ENCODE data around the gene ERCC6L2.

Gene ERCC6L2

DNA sequence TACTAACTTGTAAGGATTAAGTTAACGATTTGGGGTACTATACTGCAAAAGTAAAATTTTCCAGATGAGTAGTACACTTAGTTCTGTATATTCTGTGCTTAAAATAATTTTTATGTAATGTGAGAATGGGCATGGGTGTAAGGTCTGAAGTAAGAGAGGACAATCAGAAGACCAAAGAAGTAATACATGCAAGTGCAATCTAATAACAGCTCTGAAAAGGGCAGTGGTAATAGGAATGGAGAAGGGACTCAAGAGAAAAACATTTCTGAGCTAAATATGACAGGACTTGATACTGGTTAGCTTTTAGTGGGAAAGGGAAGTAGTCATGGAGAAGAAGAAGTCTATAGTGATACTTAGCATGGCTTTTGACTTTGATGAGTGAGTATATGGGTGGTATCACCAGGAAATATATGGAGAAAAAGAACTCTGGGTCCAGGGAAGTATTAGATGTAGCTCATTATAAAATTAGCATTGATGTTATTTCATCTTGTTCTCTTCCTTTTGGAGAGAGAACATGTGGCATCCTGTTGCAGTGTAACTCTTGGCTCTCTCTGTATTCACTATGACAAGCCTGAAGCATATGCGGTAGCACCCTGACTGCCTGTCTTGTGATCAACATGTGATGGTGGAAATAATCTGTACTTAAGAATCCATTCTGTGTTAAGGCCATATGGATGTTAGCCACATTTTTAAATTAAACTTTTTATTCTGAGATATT lies 60.5 kb downstream of the ERCC6L2 start:
- Histone ChIP-seq H3K4me3 (ENCODE audit: insufficient read depth, low read length, poor library complexity, severe bottlenecking) (no peak overlapping the region), H4K20me1 (ENCODE audit: low read depth, low read length) (no peaks in the 10 kb centered on the region), H2AFZ (ENCODE audit: low read depth, low read length, severe bottlenecking) (no peak overlapping the region), H3K27me3 (ENCODE audit: low read length) (no peaks in the 10 kb centered on the region), H3K36me3 (ENCODE audit: low read length) (peaks cover 8% of the 10 kb centered on the region; the same call in 1 of the 2 replicates), H3K79me2 (ENCODE audit: insufficient read depth, low read length) (no peaks in the 10 kb centered on the region), H3K9ac (ENCODE audit: low read length) (no peak overlapping the region), H3K9me3 (ENCODE audit: insufficient read depth, low read length) (no peaks in the 10 kb centered on the region), H3K4me2 (ENCODE audit: low read depth, low read length, poor library complexity, severe bottlenecking) (no peak overlapping the region), H3F3A (ENCODE audit: insufficient read depth) (no peaks in the 10 kb centered on the region), H3K27ac (ENCODE audit: low read depth, low read length) (no peak overlapping the region), H3K9me2 (replicated peaks; ENCODE audit: insufficient read depth, low read length) (no peaks in the 10 kb centered on the region)
- TF ChIP-seq, protein P1, sequence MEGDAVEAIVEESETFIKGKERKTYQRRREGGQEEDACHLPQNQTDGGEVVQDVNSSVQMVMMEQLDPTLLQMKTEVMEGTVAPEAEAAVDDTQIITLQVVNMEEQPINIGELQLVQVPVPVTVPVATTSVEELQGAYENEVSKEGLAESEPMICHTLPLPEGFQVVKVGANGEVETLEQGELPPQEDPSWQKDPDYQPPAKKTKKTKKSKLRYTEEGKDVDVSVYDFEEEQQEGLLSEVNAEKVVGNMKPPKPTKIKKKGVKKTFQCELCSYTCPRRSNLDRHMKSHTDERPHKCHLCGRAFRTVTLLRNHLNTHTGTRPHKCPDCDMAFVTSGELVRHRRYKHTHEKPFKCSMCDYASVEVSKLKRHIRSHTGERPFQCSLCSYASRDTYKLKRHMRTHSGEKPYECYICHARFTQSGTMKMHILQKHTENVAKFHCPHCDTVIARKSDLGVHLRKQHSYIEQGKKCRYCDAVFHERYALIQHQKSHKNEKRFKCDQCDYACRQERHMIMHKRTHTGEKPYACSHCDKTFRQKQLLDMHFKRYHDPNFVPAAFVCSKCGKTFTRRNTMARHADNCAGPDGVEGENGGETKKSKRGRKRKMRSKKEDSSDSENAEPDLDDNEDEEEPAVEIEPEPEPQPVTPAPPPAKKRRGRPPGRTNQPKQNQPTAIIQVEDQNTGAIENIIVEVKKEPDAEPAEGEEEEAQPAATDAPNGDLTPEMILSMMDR (IDR thresholded peaks at IDR 0.05; ENCODE audit: insufficient read depth, low read length, poor library complexity, severe bottlenecking) = no peak
- TF ChIP-seq EZH2phosphoT487 (conservative IDR thresholded peaks at IDR 0.05; ENCODE audit: low read length) = no peak

- H3K27ac ChIP-seq (ENCODE audit: low read depth, low read length) = no peak overlapping the region
- TF ChIP-seq EZH2phosphoT487 (conservative IDR thresholded peaks at IDR 0.05; ENCODE audit: low read length) = no peak
- TF ChIP-seq, protein P1 (IDR thresholded peaks at IDR 0.05; ENCODE audit: insufficient read depth, low read length, poor library complexity, severe bottlenecking) = no peak
Observed at GRCh38 chr9:95936579-95937075, 61.1 kb downstream of the ERCC6L2 start.

GRCh38 chr9:95937131-95937530 lies 61.6 kb downstream of the ERCC6L2 start:
- Histone ChIP-seq H3K9me2 (replicated peaks; ENCODE audit: insufficient read depth, low read length) (no peaks in the 10 kb centered on the region), H3F3A (ENCODE audit: insufficient read depth) (no peaks in the 10 kb centered on the region), H3K27ac (ENCODE audit: low read depth, low read length) (no peak overlapping the region), H3K9ac (ENCODE audit: low read length) (no peak overlapping the region), H2AFZ (ENCODE audit: low read depth, low read length, severe bottlenecking) (no peak overlapping the region), H3K36me3 (ENCODE audit: low read length) (peaks cover 19% of the 10 kb centered on the region), H3K79me2 (ENCODE audit: insufficient read depth, low read length) (no peaks in the 10 kb centered on the region), H3K9me3 (ENCODE audit: insufficient read depth, low read length) (no peaks in the 10 kb centered on the region), H3K27me3 (ENCODE audit: low read length) (no peaks in the 10 kb centered on the region), H3K4me3 (ENCODE audit: insufficient read depth, low read length, poor library complexity, severe bottlenecking) (no peak overlapping the region), H3K4me2 (ENCODE audit: low read depth, low read length, poor library complexity, severe bottlenecking) (no peak overlapping the region), H4K20me1 (ENCODE audit: low read depth, low read length) (no peaks in the 10 kb centered on the region)
- no peak for TF ChIP-seq EZH2phosphoT487 (conservative IDR thresholded peaks at IDR 0.05; ENCODE audit: low read length)
- TF ChIP-seq, protein P1 (IDR thresholded peaks at IDR 0.05; ENCODE audit: insufficient read depth, low read length, poor library complexity, severe bottlenecking) = no peak

More at GRCh38 chr9:95936579-95937075, 61.1 kb downstream of the ERCC6L2 start:
- H3K79me2 ChIP-seq (ENCODE audit: insufficient read depth, low read length) = no peaks in the 10 kb centered on the region
- H3K9me3 ChIP-seq (ENCODE audit: insufficient read depth, low read length) = no peaks in the 10 kb centered on the region
- H3K27me3 ChIP-seq (ENCODE audit: low read length) = no peaks in the 10 kb centered on the region
- no peak overlapping the region for H3K4me3 ChIP-seq (ENCODE audit: insufficient read depth, low read length, poor library complexity, severe bottlenecking)
- no peaks in the 10 kb centered on the region for H4K20me1 ChIP-seq (ENCODE audit: low read depth, low read length)
- no peak overlapping the region for H3K9ac ChIP-seq (ENCODE audit: low read length)
- H3K4me2 ChIP-seq (ENCODE audit: low read depth, low read length, poor library complexity, severe bottlenecking) = no peak overlapping the region
- no peaks in the 10 kb centered on the region for H3K9me2 ChIP-seq (replicated peaks; ENCODE audit: insufficient read depth, low read length)
- peaks cover 14% of the 10 kb centered on the region for H3K36me3 ChIP-seq (ENCODE audit: low read length)
- H2AFZ ChIP-seq (ENCODE audit: low read depth, low read length, severe bottlenecking) = no peak overlapping the region
- H3F3A ChIP-seq (ENCODE audit: insufficient read depth) = no peaks in the 10 kb centered on the region

Measured in SU-DHL-6 (cell line).